Activated naive CD4-positive, alpha-beta T cell treated with Interleukin-2 at 50 U/mL for 16 hours (primary cell): ENCODE measurements around the gene NR0B1.

Experiments
- DNase-seq: peaks from one replicate; pipeline ENCODE4 v3.0.0-alpha.2; 2020

The NR0B1 gene

DNA sequence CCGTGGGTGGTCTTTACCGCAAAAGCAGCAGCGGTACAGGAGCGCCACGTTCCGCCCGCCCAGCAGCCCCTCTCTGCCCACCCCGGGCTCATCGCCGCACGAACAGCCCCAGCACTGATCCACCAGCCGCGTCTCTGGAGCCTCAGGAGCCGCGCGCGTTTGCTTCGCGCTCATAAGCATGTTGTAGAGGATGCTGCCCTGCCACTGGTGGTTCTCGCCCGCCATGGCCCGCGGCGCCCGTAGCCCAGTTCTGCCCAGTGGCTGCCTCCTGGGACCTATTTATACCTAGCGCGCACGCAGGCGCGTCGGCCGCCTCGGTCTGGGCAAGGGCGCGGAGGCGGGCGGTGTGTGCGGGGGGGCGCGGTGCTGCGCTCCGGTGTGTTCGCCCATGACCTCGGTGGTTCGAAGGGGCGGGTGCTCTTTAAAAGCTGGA lies at the start of gene NR0B1:
NR0B1 (minus strand) TSS at position 252 of the 433 bp plus-strand sequence; CDS start at position 225, 27 bp downstream.
- no peak for DNase-seq

DNA sequence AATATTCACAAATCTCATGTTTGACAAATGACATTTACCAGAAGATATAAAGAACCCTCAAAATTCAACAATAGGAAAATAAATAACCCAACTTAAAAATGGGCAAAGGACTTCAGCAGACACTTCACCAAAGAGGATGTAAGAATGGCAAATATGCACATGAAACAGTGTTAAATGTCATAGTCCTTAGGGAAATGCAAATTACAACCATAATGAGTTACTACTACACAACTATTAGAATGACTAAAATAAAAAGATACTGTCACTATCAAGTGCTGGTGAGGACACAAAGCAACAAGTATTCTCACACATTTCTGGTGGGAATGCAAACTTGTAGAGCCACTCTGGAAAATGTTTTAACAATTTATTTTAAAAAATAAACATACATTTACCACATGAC lies 40.8 kb upstream of the NR0B1 start:
- no peak for DNase-seq

- DNase-seq = no peak
Measured at GRCh38 chrX:30343206-30343605, 34.0 kb upstream of the NR0B1 start.

- no peak for DNase-seq
Measured at GRCh38 chrX:30340753-30341152, 31.6 kb upstream of the NR0B1 start.

GRCh38 chrX:30327762-30328161 lies 18.6 kb upstream of the NR0B1 start:
- no peak for DNase-seq

DNA sequence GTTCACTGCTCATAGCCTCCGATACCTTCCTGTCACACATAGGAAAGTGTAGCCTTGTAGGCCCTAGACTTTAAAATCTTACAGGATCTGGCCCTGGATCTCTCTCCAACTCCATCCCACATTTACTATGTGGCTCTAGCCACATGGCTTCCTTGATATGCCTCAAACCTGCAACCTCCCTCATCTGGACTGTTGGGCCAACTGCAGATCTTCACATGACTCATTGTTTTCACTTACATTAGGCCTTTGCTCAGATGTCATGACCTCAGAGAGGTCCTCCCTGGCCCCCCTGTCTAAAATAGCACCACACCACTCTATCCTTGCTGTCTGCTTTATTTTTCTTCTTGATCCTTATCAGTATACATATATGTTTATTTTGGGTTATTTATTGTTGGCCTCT lies 8.1 kb upstream of the NR0B1 start:
- DNase-seq = no peak

DNA sequence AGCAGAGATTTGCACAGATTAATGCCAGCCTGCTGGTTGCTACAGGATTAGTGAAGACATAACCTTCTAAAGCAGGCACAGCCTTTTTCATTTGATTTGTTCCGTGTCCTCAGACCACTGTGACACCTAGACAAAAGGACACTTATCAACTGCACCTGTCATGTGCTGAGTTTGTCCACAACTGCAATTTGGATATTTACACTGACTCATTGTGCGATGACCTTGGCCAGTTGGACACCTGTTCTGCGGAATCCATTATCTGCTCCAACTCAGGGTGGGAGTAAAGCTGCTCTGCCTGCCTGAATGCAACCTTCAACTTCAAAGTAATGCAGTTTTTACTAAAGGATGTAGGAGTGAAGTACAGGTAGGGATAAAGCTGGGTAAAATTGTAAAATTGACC lies 4.1 kb upstream of the NR0B1 start:
- DNase-seq = no peak

- no peak for DNase-seq
Measured at GRCh38 chrX:30312858-30313257, 3.7 kb upstream of the NR0B1 start.

DNA sequence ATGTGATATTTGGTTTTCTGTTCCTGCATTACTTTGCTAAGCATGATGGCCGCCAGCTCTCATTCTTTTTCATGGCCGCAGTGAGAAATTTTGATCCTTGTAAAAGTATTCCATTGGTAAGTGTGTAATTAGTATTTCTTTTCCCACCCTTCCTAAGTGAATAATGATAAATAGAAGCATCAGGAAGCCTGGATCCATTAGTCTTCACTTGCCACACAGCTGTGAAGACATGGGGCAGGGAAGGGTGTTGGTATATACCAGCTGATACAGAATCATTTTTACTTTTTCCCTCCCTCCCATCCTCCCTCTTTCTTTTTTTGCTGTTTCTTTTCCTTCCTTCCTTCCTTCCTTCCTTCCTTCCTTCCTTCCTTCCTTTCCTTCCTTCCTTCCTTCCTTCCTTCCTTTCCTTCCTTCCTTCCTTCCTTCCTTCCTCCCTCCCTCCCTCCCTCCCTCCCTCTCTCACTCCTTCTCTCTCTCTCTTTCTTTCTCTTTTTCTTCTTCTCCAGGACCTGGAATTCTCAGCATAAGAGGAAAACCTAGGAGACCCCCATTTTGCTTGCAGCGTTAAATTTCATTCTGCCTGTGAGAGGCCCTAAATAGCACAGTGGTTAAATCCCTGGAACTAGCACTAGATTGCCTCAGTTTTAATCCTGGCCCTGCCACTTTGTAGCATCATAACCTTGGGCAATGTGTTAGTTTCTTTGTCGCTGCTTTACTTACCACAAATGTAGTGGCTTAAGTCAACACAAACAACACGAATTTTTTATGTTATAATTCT lies 1.4 kb upstream of the NR0B1 start:
- no peak for DNase-seq

GRCh38 chrX:30308263-30309138 lies 689 bp downstream of the NR0B1 start:
- DNase-seq = no peak

DNA sequence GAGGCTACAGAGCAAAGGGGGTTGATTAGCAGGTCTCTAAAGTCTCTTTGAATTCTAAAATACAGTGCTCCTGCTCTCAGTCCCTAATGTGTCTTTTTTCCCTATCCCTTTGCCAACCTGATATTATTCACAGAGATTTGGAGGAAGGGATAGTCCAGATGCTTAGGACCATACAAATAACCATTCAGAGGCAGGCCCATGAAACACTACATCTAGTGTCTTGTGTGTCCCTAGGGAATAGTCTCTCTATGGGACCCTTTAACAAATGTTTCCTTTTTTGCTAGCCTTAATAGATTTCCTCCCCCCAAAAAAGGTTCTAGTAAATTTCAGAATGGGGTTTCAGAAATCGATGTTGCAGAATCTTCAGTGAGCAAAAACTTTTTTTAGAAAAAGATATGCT lies 1.7 kb downstream of the NR0B1 start:
- no peak for DNase-seq

GRCh38 chrX:30304866-30305265 lies 4.3 kb downstream of the NR0B1 start:
- no peak for DNase-seq

GRCh38 chrX:30302956-30303355 lies 6.2 kb downstream of the NR0B1 start:
- no peak for DNase-seq

GRCh38 chrX:30301963-30302362 lies 7.2 kb downstream of the NR0B1 start:
- no peak for DNase-seq

DNA sequence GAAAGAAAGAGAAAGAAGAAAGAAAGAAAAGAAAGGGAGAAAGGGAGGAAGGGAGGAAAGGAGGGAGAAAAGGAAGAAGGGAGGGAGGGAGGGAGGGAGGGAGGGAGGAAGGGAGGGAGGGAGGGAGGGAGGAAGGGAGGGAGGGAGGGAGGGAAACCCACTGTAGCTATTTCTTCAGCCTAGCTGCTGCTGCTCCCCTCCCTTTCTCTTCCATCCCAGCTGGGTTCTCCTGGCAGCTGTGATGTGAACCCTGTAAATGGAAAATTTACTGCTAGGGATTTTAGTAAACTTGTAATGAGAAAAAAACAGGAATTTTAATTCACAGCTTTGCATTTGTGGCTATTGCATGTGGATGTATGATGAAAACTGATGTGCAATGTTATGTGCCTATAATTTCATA lies 8.0 kb downstream of the NR0B1 start:
- no peak for DNase-seq

DNA sequence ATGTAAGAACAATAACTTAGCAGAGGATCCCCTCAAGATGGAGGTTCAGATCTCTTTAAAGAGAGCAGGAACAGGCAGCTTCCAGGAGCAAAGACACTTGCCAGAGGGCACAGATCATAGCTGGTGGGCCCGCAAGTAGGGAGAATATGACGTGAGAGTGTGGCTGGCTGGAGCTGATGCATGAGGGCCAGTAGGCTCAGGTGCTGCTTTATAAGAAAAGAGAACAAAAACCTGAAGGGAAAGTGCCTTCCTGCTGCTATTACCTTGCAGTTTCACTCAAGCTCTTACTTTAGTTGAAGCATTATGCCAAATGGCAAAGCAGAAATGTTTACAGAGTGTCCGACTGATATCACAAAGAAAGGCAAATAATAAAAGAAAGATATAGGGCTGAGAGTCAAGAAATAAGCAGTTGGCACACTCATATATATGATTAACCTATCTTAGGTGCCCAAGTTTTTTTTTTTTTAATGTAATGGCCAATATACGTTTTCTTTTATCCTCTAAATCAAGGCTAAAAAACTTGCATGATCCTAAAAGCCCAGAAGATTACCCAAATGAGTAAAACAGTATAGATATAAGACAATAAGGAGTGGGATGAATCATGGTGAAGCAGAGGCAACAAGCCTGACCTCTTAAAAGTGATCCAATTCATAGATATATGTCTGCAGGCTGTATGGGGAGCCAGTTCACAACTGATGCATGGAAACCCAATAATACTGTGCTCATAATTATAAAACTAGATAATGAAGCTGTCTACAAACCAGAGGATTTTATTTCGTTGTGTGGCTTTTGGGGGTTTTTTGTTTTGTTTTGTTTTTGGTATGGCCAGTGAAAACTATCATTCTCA lies 12.6 kb downstream of the NR0B1 start:
- DNase-seq = no peak

DNA sequence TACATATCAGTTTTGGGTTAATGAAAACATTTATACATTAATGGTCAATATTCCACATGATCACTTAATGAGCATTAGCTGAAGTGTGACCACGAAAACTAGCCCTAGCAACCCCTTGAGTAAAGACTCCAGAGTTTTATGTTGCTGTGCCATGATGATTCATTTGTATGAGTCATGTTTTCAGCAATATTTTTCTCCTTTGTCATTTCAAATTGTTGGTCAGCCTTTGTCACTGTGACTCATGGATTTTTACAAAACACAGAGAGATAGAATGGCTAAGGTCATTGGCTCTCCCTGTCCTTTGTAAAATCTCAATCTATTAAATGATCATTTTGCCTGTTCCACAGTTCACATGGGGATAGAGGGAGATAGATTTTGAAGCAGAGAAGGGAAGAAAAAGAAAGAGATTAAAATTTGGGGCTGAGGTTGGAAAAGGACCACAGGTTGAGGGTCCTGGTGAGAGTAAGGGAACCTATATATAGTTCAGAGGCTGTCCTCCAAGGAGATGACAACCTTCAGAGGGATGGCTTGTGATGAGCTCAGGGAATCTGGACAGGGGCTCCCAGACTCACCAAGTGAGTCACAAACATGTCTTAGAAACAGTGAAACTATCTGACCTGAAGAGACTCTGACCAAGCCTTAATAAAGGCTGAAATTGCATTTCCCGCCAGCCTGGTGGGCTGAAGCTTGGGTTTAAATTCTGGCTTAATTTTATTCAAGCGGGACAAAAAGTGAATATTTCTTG lies 25.6 kb downstream of the NR0B1 start:
- no peak for DNase-seq

DNA sequence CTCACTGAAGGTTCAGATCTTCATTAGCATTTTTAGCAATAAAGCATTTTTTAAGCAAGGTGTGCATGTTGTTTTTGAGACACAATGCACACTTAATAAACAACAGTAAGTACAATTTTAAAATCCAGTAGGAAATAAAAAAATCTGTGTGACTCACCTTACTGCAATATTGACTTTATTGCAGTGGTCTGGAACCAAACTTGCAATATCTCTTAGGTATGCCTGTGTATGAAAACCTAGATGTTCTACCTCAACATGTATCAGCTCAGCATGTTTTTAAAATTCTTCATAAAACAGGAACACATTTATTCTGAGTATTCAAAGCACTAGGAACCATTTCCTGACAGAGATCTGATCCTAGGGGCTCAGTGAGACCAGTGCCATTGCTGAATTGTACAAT lies 26.7 kb downstream of the NR0B1 start:
- DNase-seq = no peak

GRCh38 chrX:30280428-30280827 lies 28.8 kb downstream of the NR0B1 start:
- no peak for DNase-seq

- no peak for DNase-seq
Measured at GRCh38 chrX:30278365-30278764, 30.8 kb downstream of the NR0B1 start.

DNA sequence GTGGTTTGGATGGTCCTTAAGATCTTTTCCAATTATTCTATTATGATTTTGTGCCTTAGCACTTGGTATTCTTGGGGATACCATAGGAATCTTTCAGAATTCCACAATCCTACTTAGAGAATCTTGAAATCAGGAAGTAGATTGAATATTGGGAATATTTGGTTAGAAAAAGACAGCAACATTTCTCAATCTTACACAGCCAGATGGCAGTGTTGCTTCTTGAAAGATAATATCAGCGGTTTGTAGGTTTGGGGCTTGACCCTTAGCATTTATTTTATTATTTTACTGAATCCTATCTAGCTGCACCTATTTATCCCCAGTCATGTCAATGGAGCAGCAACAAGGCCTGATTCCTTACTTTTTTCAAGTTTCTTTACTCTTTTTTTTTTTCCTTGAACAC lies 33.7 kb downstream of the NR0B1 start:
- DNase-seq = no peak

DNA sequence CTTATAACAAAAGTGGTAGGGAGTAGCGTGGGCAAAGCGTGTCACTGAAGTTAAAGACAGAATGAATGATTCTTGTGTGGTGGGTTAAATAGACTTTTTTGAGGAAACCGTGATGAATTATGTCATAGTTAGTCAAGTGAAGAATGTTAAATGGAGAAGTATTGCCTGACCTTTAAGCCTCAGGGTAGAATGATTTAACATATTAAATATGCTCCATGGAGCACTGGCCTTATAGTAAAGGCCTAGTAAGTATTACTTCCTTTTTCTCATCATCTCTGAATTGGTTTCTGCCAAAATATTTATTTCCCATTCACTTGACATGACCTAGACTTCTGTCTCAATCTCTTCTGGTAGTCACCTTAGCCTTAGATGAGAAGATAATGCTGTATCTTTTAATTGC lies 38.6 kb downstream of the NR0B1 start:
- DNase-seq = no peak

- no peak for DNase-seq
Measured at GRCh38 chrX:30262763-30263162, 46.4 kb downstream of the NR0B1 start.
